Prostate gland (tissue), 2 donors: ENCODE measurements around the gene RASSF5.

Experiments
- POLR2A ChIP-seq: fragments of 450-650 bp; IDR thresholded peaks from one replicate; pipeline ENCODE4 v1.6.1; 2016; ENCODE audit warnings: antibody characterized with exemption, mild to moderate bottlenecking
- POLR2AphosphoS5 ChIP-seq: sonication (generic); formaldehyde crosslinking; IDR thresholded peaks from one replicate; pipeline ENCODE4 v1.6.1; 2017; ENCODE audit warnings: antibody characterized with exemption
- TF ChIP-seq, protein P1 (sequence below), 4 experiments: fragments of 200-600 bp in 2 of 4; fragments of 450-650 bp in 2 of 4; sonication (generic) in 2 of 4; IDR thresholded peaks; 1 replicate in 3 of 4; 2 replicates in 1 of 4; pipeline ENCODE4 v1.5.1; 2016 to 2019; ENCODE audit warnings: antibody characterized with exemption in 4 of 4, mild to moderate bottlenecking in 2 of 4, moderate library complexity in 2 of 4

DNA sequence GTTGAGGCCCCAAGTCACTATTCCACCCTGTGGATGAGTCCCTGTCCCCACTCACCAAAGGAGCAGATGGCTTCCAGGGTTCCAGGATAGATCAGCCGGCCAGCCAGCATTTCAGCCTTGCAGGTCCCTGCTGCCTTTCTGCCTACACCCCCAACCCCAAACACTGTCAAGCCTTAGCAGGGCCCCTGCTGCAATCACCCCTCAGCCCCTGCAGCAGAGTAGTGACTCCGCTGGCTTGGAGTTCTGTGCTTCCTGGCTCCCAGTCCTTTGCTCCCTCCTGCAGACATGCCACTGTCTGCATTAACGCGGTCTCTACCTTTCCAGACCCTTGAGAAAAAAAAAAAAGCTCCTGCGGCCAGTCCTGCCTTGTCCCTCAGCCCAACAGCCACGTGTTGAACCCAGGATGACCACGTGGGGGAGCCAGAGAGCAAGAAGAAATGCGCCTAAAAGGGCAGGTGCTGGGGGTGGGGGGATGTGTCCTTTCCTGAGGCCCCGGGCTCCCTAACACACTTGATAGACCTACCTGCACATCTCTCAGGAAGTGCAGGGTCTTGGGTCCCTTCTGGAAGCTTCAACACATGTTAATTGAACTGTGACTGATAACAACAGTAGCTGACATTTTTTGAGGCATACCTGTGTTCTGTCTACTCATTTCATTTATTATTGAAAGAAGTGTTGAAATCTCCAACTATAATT, 37.4 kb downstream of the RASSF5 start:
- TF ChIP-seq POLR2A (no peak), POLR2AphosphoS5 (peak; percentile 35)
- TF ChIP-seq, protein P1, sequence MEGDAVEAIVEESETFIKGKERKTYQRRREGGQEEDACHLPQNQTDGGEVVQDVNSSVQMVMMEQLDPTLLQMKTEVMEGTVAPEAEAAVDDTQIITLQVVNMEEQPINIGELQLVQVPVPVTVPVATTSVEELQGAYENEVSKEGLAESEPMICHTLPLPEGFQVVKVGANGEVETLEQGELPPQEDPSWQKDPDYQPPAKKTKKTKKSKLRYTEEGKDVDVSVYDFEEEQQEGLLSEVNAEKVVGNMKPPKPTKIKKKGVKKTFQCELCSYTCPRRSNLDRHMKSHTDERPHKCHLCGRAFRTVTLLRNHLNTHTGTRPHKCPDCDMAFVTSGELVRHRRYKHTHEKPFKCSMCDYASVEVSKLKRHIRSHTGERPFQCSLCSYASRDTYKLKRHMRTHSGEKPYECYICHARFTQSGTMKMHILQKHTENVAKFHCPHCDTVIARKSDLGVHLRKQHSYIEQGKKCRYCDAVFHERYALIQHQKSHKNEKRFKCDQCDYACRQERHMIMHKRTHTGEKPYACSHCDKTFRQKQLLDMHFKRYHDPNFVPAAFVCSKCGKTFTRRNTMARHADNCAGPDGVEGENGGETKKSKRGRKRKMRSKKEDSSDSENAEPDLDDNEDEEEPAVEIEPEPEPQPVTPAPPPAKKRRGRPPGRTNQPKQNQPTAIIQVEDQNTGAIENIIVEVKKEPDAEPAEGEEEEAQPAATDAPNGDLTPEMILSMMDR (IDR thresholded peaks at IDR 0.05): peak; percentile 61 to 85 (median 75)
